B cell (primary cell): ENCODE measurements around the gene UNC93B1. TPM values are rescaled to one million over a fixed set of nuclear protein-coding genes. Genes with fewer than 3 reads are reported as not detected.

Experiments
- ATAC-seq: fragments of 200-7000 bp; cut with Tn5 transposase; one replicate; pipeline ENCODE4 v1.10.0; 2021; ENCODE audit warnings: low read depth, mild to moderate bottlenecking, moderate number of reproducible peaks, moderate library complexity
- CTCF ChIA-PET: fragments of 350-600 bp; sonication (Branson Sonifier 250); formaldehyde crosslinking; loops from one replicate; lab custom pipeline; 2021; ENCODE audit warnings: antibody characterized with exemption, inconsistent platforms; lab: Charles Lee
- POLR2A ChIA-PET: fragments of 350-600 bp; sonication (Branson Sonifier 250); formaldehyde crosslinking; loops from one replicate; lab custom pipeline; 2021; ENCODE audit warnings: antibody characterized with exemption; lab: Charles Lee
- DNase-seq: peaks from one replicate; pipeline ENCODE4 v3.0.0; 2013
- H2AFZ ChIP-seq: 2 replicates; pipeline ENCODE4 v1.6.1; 2012; ENCODE audit warnings: mild to moderate bottlenecking, low read depth, low read length; ENCODE audit not compliant: insufficient read depth, poor library complexity, severe bottlenecking
- H3K27ac ChIP-seq, 2 donors: 1 replicate in 1 of 2; 2 replicates in 1 of 2; pipeline ENCODE4 v1.5.1; 2012 to 2013; ENCODE audit warnings: low read length in 2 of 2, mild to moderate bottlenecking in 2 of 2, moderate library complexity in 1 of 2
- H3K27me3 ChIP-seq, 4 experiments: fragments of 200-600 bp in 1 of 4; sonication (generic) in 1 of 4; replicated peaks in 1 of 4; 1 replicate in 2 of 4; 2 replicates in 2 of 4; pipeline versions ENCODE4 v1.6.1 to v1.7.0; 2013 to 2016; ENCODE audit warnings: low read length in 3 of 4, mild to moderate bottlenecking in 2 of 4, mixed read lengths in 1 of 4, moderate library complexity in 1 of 4; ENCODE audit not compliant: insufficient read depth in 4 of 4, control insufficient read depth in 3 of 4; ENCODE audit errors: control extremely low read depth in 1 of 4
- H3K36me3 ChIP-seq, 2 experiments: replicated peaks in 1 of 2; 1 replicate in 1 of 2; 2 replicates in 1 of 2; pipeline versions ENCODE4 v1.6.1 to v1.7.1; 2013; ENCODE audit warnings: low read length in 1 of 2; ENCODE audit not compliant: insufficient read depth in 2 of 2, control insufficient read depth in 1 of 2; ENCODE audit errors: control extremely low read depth in 1 of 2, extremely low read depth in 1 of 2
- H3K4me1 ChIP-seq, 2 donors: fragments of 200-600 bp in 1 of 2; sonication (generic) in 1 of 2; 1 replicate in 1 of 2; 2 replicates in 1 of 2; pipeline versions ENCODE4 v1.5.1 to v1.6.1; 2013 to 2017; ENCODE audit warnings: low read length in 2 of 2; ENCODE audit not compliant: control insufficient read depth in 2 of 2, insufficient read depth in 2 of 2
- H3K4me2 ChIP-seq: replicated peaks from 2 replicates; pipeline ENCODE3; 2012; ENCODE audit warnings: mild to moderate bottlenecking, low read depth, low read length; ENCODE audit not compliant: poor library complexity, severe bottlenecking
- H3K4me3 ChIP-seq, 5 experiments: fragments of 200-600 bp in 1 of 5; sonication (generic) in 1 of 5; 1 replicate in 3 of 5; 2 replicates in 2 of 5; pipeline versions ENCODE4 v1.5.1 to v1.7.0; 2011 to 2016; ENCODE audit warnings: low read length in 4 of 5, mild to moderate bottlenecking in 4 of 5, low read depth in 2 of 5, control low read depth in 1 of 5, moderate library complexity in 1 of 5; ENCODE audit not compliant: insufficient read depth in 1 of 5; ENCODE audit errors: control extremely low read depth in 1 of 5, extremely low read depth in 1 of 5
- H3K79me2 ChIP-seq: fragments of 200-600 bp; sonication (generic); one replicate; pipeline ENCODE4 v1.6.0; 2016; ENCODE audit warnings: low read length; ENCODE audit not compliant: control insufficient read depth, insufficient read depth
- H3K9ac ChIP-seq: fragments of 200-600 bp; sonication (generic); 2 replicates; pipeline ENCODE4 v1.6.1; 2017; ENCODE audit warnings: mild to moderate bottlenecking, low read length, moderate library complexity
- H3K9me3 ChIP-seq, 3 donors: one replicate each; pipeline versions ENCODE4 v1.6.1 to v1.7.1; 2013; ENCODE audit warnings: low read length in 2 of 3; ENCODE audit not compliant: control insufficient read depth in 2 of 3, insufficient read depth in 1 of 3; ENCODE audit errors: control extremely low read depth in 1 of 3
- H4K20me1 ChIP-seq: 2 replicates; pipeline ENCODE4 v1.6.0; 2012; ENCODE audit warnings: mild to moderate bottlenecking, low read length; ENCODE audit not compliant: insufficient read depth, control insufficient read depth, poor library complexity, severe bottlenecking
- H3K27ac Mint-ChIP-seq: one replicate; pipeline ENCODE4 v1.8.0; 2021; ENCODE audit warnings: mixed read lengths
- H3K27me3 Mint-ChIP-seq: one replicate; pipeline ENCODE4 v1.8.0; 2021; ENCODE audit warnings: mixed read lengths
- H3K4me1 Mint-ChIP-seq: one replicate; pipeline ENCODE4 v1.8.0; 2021; ENCODE audit warnings: mixed read lengths
- H3K4me3 Mint-ChIP-seq: one replicate; pipeline ENCODE4 v1.8.0; 2021; ENCODE audit warnings: mixed read lengths
- H3K9me3 Mint-ChIP-seq: one replicate; pipeline ENCODE4 v1.8.0; 2022; ENCODE audit warnings: mixed read lengths; ENCODE audit not compliant: insufficient read depth
- CTCF ChIP-seq: fragments of 200-600 bp; IDR thresholded peaks from one replicate; pipeline ENCODE4 v1.8.0; 2022; ENCODE audit warnings: antibody characterized with exemption, mild to moderate bottlenecking
- EZH2 ChIP-seq: IDR thresholded peaks from 2 replicates; pipeline ENCODE4 v1.6.1; 2012; ENCODE audit warnings: borderline replicate concordance, low read depth, mild to moderate bottlenecking, moderate library complexity, low read length; ENCODE audit not compliant: insufficient read depth, poor library complexity, severe bottlenecking
- WGBS: methylation state at CpG from one replicate; pipeline ENCODE4 v1.1.5; 2013; ENCODE audit warnings: missing lambda C conversion rate; ENCODE audit not compliant: insufficient coverage; 5-methylcytosine and 5-hydroxymethylcytosine counted together
- intact Hi-C: fragments of 100-400 bp; cut with micrococcal nuclease; formaldehyde crosslinking; loops from one replicate; pipeline ENCODE4 v1.10.0; 2022
- polyA plus RNA-seq: library from polyadenylated mRNA; depleted of rRNA; stranded (reverse); fragments of >200 nt; gene quantifications from 2 replicates; pipeline ENCODE4 v1.2.3, GENCODE V29; 2012
- total RNA-seq, 2 donors: library from RNA; stranded (reverse); fragments of 120-200 nt in 1 of 2; gene quantifications; 1 replicate in 1 of 2; 2 replicates in 1 of 2; pipeline versions ENCODE4 v1.2.3 to v1.2.4, GENCODE V29; 2013 to 2022

The UNC93B1 gene
- total and polyA plus RNA-seq, 2 donors (not counting 1 experiment from before 2014, with no cell fraction given), result 114 to 308 TPM

GRCh38 chr11:68024508-68024907 is 20.6 kb upstream of the UNC93B1 start:
- Histone ChIP-seq H3K79me2 (no peaks in the 10 kb centered on the region), H3K36me3 (no peaks in the 10 kb centered on the region), H3K27me3 (no peaks in the 10 kb centered on the region), H3K4me2 (no peak overlapping the region), H3K9me3 (no peaks in the 10 kb centered on the region), H3K4me1 (peaks cover under 1 to 2% of the 10 kb centered on the region in 2 donors), H3K27ac (no peak overlapping the region), H4K20me1 (no peaks in the 10 kb centered on the region), H2AFZ (no peak overlapping the region), H3K4me3 (no peak overlapping the region), H3K9ac (no peak overlapping the region)
- DNase-seq, result no peak
- H3K27me3 Mint-ChIP-seq, result peaks cover 6% of the 10 kb centered on the region
- intact Hi-C loops, result no loop called here
- H3K4me1 Mint-ChIP-seq, result peaks cover 3% of the 10 kb centered on the region
- ChIA-PET CTCF (interaction anchor here (1.4 kb wide), 2 partner anchors 14 to 22 kb away, joined by 3 to 4 read pairs; partner anchors contain the start of gene ALDH3B1), POLR2A (no interaction called here)
- H3K9me3 Mint-ChIP-seq, result no peaks in the 10 kb centered on the region
- H3K27ac Mint-ChIP-seq, result no peak overlapping the region
- WGBS, result 100% methylated on average over 2 of the region's 5 CpGs
- no peak for ATAC-seq
- H3K4me3 Mint-ChIP-seq, result no peak overlapping the region
- no peak for TF ChIP-seq CTCF

- intact Hi-C loops, result no loop called here
- ATAC-seq, result no peak
- Histone ChIP-seq H3K4me2 (no peak overlapping the region), H3K36me3 (no peaks in the 10 kb centered on the region), H3K27ac (no peak overlapping the region), H3K9me3 (no peaks in the 10 kb centered on the region), H2AFZ (no peak overlapping the region), H3K27me3 (no peaks in the 10 kb centered on the region), H3K9ac (no peak overlapping the region), H3K4me3 (no peak overlapping the region), H3K4me1 (no peaks in the 10 kb centered on the region), H3K79me2 (no peaks in the 10 kb centered on the region), H4K20me1 (no peaks in the 10 kb centered on the region)
- TF ChIP-seq CTCF (no peak), EZH2 (no peak)
- H3K4me3 Mint-ChIP-seq, result no peak overlapping the region
- ChIA-PET CTCF (interaction anchor here (0.6 kb wide), 1 partner anchor 161 kb away, joined by 3 read pairs; no protein-coding TSS in a partner anchor), POLR2A (no interaction called here)
- peaks cover 6% of the 10 kb centered on the region for H3K27me3 Mint-ChIP-seq
- H3K4me1 Mint-ChIP-seq, result no peaks in the 10 kb centered on the region
- no peaks in the 10 kb centered on the region for H3K9me3 Mint-ChIP-seq
- WGBS, result 95% methylated on average over 12 of the region's 13 CpGs
- DNase-seq, result no peak
- H3K27ac Mint-ChIP-seq, result no peak overlapping the region
Measured at GRCh38 chr11:68022531-68022930, 18.6 kb upstream of the UNC93B1 start.
